OCI-LY3 (cell line): Measurements from ENCODE around the gene CLCC1.

Experiments
- H2AFZ ChIP-seq: fragments of 200-600, 300-600 bp; shearing (Covaris generic); 2 replicates; pipeline ENCODE4 v1.6.0; 2014; ENCODE audit warnings: antibody characterized with exemption, low read depth, low read length
- H3K27ac ChIP-seq: fragments of 200-600, 300-600 bp; sonication (generic); 2 replicates; pipeline ENCODE4 v1.5.1; 2014; ENCODE audit warnings: mild to moderate bottlenecking, low read length, moderate library complexity, mixed read lengths
- H3K27me3 ChIP-seq: fragments of 200-600, 300-600 bp; sonication (generic); 2 replicates; pipeline ENCODE4 v1.6.1; 2014; ENCODE audit warnings: low read depth, low read length, mixed read lengths
- H3K36me3 ChIP-seq: fragments of 200-600, 300-600 bp; sonication (generic); replicated peaks from 2 replicates; pipeline ENCODE3; 2014; ENCODE audit warnings: low read depth, low read length, mixed read lengths
- H3K4me1 ChIP-seq: fragments of 300-600, 200-600 bp; sonication (generic); 2 replicates; pipeline ENCODE4 v1.6.1; 2014; ENCODE audit warnings: low read length, mixed read lengths
- H3K4me2 ChIP-seq: fragments of 200-600, 300-600 bp; sonication (generic); 2 replicates; pipeline ENCODE4 v1.6.1; 2014; ENCODE audit warnings: low read length, mixed read lengths
- H3K4me3 ChIP-seq: fragments of 300-600, 200-600 bp; sonication (generic); 2 replicates; pipeline ENCODE4 v1.5.1; 2014; ENCODE audit warnings: antibody characterized with exemption, mild to moderate bottlenecking, low read length, moderate library complexity
- H3K79me2 ChIP-seq: fragments of 300-600, 200-600 bp; shearing (Covaris generic); 2 replicates; pipeline ENCODE4 v1.6.1; 2014; ENCODE audit warnings: mild to moderate bottlenecking, low read length, mixed read lengths
- H3K9ac ChIP-seq: fragments of 300-600, 200-600 bp; shearing (Covaris generic); 2 replicates; pipeline ENCODE4 v1.6.0; 2014; ENCODE audit warnings: mild to moderate bottlenecking, low read length, moderate library complexity
- H3K9me3 ChIP-seq: fragments of 200-600, 300-600 bp; shearing (Covaris generic); 2 replicates; pipeline ENCODE4 v1.6.1; 2014; ENCODE audit warnings: low read length, mixed read lengths; ENCODE audit not compliant: insufficient read depth
- H4K20me1 ChIP-seq: fragments of 200-600, 300-600 bp; sonication (generic); 2 replicates; pipeline ENCODE4 v1.6.1; 2016; ENCODE audit warnings: low read length, mixed read lengths; ENCODE audit not compliant: insufficient read depth
- CTCF ChIP-seq: fragments of 200-600, 300-600 bp; sonication (generic); IDR thresholded peaks from 2 replicates; pipeline ENCODE4 v1.5.1; 2014; ENCODE audit warnings: antibody characterized with exemption, low read length, low read depth
- EZH2phosphoT487 ChIP-seq: fragments of 200-600 bp; shearing (Covaris generic); IDR thresholded peaks from 2 replicates; pipeline ENCODE4 v1.6.1; 2018; ENCODE audit warnings: antibody characterized with exemption, mixed run types, low read depth

CLCC1 gene

GRCh38 chr1:108976658-108977057, 13.4 kb upstream of the CLCC1 start:
- no peak overlapping the region for H3K4me2 ChIP-seq

GRCh38 chr1:108972951-108973350, 9.7 kb upstream of the CLCC1 start:
- Histone ChIP-seq H3K79me2 (no peaks in the 10 kb centered on the region), H4K20me1 (no peaks in the 10 kb centered on the region), H3K9me3 (no peaks in the 10 kb centered on the region), H3K36me3 (peaks cover 3% of the 10 kb centered on the region), H2AFZ (no peak overlapping the region), H3K9ac (no peak overlapping the region), H3K27ac (no peak overlapping the region), H3K4me1 (no peaks in the 10 kb centered on the region), H3K4me2 (no peak overlapping the region), H3K4me3 (no peak overlapping the region), H3K27me3 (no peaks in the 10 kb centered on the region)
- TF ChIP-seq CTCF = no peak
- no peak for TF ChIP-seq EZH2phosphoT487

More at GRCh38 chr1:108976658-108977057, 13.4 kb upstream of the CLCC1 start:
- H3K9me3 ChIP-seq = no peaks in the 10 kb centered on the region
- no peaks in the 10 kb centered on the region for H3K36me3 ChIP-seq
- no peaks in the 10 kb centered on the region for H4K20me1 ChIP-seq
- H3K9ac ChIP-seq = no peak overlapping the region
- H3K27ac ChIP-seq = no peak overlapping the region
- H2AFZ ChIP-seq = no peak overlapping the region
- no peak overlapping the region for H3K4me3 ChIP-seq
- no peaks in the 10 kb centered on the region for H3K4me1 ChIP-seq
- TF ChIP-seq EZH2phosphoT487 (no peak), CTCF (no peak)
- no peaks in the 10 kb centered on the region for H3K27me3 ChIP-seq
- H3K79me2 ChIP-seq = no peaks in the 10 kb centered on the region

GRCh38 chr1:108969346-108969745, 6.1 kb upstream of the CLCC1 start:
- no peaks in the 10 kb centered on the region for H3K79me2 ChIP-seq
- no peak overlapping the region for H2AFZ ChIP-seq
- no peak overlapping the region for H3K9ac ChIP-seq
- no peak overlapping the region for H3K4me3 ChIP-seq
- H4K20me1 ChIP-seq = no peaks in the 10 kb centered on the region
- no peaks in the 10 kb centered on the region for H3K9me3 ChIP-seq
- no peaks in the 10 kb centered on the region for H3K4me1 ChIP-seq
- H3K27me3 ChIP-seq = no peaks in the 10 kb centered on the region
- TF ChIP-seq EZH2phosphoT487 (no peak), CTCF (no peak)
- no peak overlapping the region for H3K27ac ChIP-seq
- H3K36me3 ChIP-seq = peaks cover 3% of the 10 kb centered on the region
- no peak overlapping the region for H3K4me2 ChIP-seq

- Histone ChIP-seq H3K36me3 (no peaks in the 10 kb centered on the region), H3K4me2 (peak overlapping the region; percentile 56), H2AFZ (0 out of 2 replicates have a peak overlapping the region, but pooled peaks have one; percentile 11), H3K9ac (peak overlapping the region; percentile 88), H3K79me2 (peaks cover 45% of the 10 kb centered on the region), H3K4me1 (peaks cover 9% of the 10 kb centered on the region), H3K9me3 (no peaks in the 10 kb centered on the region), H3K27ac (peak overlapping the region; percentile 76), H3K4me3 (peak overlapping the region; percentile 99), H4K20me1 (peaks cover 7% of the 10 kb centered on the region; the same call in 1 of the 2 replicates), H3K27me3 (no peaks in the 10 kb centered on the region)
- TF ChIP-seq EZH2phosphoT487 (no peak), CTCF (no peak)
Observed at GRCh38 chr1:108962681-108963051, 618 bp downstream of the CLCC1 start.
